Central memory CD8-positive, alpha-beta T cell (primary cell): ENCODE data around the gene FAXC.

Source experiments
- ATAC-seq: fragments of 150-1000 bp; cut with Tn5 transposase; replicated peaks from 2 replicates; pipeline ENCODE4 v1.10.0; 2022; ENCODE audit warnings: mild to moderate bottlenecking, moderate FRiP score, moderate number of reproducible peaks; ENCODE audit not compliant: poor library complexity, severe bottlenecking; ENCODE audit errors: extremely low read depth
- DNase-seq, 2 donors: peaks; one replicate each; pipeline ENCODE4 v3.0.0; 2021; ENCODE audit warnings: low spot score in 2 of 2
- H3K27ac Mint-ChIP-seq: one replicate; pipeline ENCODE4 v1.8.0; 2022; ENCODE audit warnings: low read depth, mild to moderate bottlenecking, moderate library complexity, mixed read lengths
- H3K27me3 Mint-ChIP-seq: one replicate; pipeline ENCODE4 v1.8.0; 2022; ENCODE audit warnings: mixed read lengths
- H3K36me3 Mint-ChIP-seq: one replicate; pipeline ENCODE4 v1.8.0; 2022; ENCODE audit warnings: mild to moderate bottlenecking, moderate library complexity, mixed read lengths; ENCODE audit not compliant: insufficient read depth
- H3K4me1 Mint-ChIP-seq: one replicate; pipeline ENCODE4 v1.8.0; 2022; ENCODE audit warnings: mixed read lengths
- H3K4me3 Mint-ChIP-seq: one replicate; pipeline ENCODE4 v1.8.0; 2022; ENCODE audit warnings: mild to moderate bottlenecking, moderate library complexity, mixed read lengths
- H3K9me3 Mint-ChIP-seq: one replicate; pipeline ENCODE4 v1.8.0; 2022; ENCODE audit warnings: mixed read lengths

Gene FAXC

DNA sequence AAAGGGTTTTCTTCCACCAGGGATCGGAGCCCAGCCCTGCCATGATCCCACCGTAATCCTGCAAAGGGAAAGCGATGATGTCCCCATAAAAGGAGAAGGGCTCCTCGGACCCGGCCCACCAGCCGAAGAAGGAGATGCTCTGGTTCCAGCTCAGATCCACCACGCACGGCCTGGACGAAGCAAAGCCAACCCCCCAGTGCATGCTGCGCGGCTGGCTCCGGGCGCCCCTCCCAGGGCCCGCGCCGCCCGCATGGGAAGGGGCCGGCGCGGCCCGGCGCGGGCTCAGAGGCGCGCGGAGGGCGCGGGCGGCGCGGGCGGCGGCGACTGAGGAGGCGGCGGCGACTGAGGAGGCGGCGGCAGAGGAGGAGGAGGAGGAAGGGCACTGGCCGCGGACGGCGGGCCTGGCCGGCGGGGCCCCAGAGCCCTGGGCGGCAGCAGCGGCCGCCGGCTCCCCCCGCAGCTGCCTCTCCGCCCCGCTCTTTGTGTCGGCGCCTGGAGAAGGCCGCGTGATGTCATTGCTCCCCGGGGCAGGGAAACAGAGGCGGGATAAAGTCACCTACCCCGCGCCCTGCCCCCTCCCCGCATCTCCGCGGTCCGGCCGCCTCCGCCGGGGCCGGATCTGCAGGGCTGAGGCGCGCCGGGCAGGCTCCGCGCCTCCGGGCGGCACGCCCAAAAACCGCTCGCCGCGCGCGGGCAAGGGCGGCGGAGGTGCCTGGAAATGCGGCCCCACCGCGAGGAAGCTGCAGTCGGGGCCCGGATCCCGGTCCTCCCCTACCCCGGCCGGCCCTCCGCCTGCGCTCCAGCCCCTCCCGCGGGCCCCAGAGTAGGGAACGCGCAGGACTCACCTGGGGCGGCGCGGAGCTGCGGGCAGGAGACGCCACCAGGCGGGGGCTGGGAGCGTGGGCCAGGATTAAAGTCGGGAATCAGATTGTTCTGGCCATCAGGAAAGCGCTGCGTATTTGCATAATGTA is at the start of gene FAXC:
Gene FAXC (minus strand): TSS at position 504 of the 971 bp plus-strand sequence. CDS start 302 bp downstream, at position 202.
- no peaks in the 10 kb centered on the region for H3K36me3 Mint-ChIP-seq
- DNase-seq, result no peak
- no peak for ATAC-seq
- no peaks in the 10 kb centered on the region for H3K4me1 Mint-ChIP-seq
- H3K4me3 Mint-ChIP-seq, result peak within 1 kb of the TSS; percentile 17
- peaks cover 57% of the 10 kb centered on the region for H3K27me3 Mint-ChIP-seq
- no peak within 1 kb of the TSS for H3K27ac Mint-ChIP-seq
- no peaks in the 10 kb centered on the region for H3K9me3 Mint-ChIP-seq

DNA sequence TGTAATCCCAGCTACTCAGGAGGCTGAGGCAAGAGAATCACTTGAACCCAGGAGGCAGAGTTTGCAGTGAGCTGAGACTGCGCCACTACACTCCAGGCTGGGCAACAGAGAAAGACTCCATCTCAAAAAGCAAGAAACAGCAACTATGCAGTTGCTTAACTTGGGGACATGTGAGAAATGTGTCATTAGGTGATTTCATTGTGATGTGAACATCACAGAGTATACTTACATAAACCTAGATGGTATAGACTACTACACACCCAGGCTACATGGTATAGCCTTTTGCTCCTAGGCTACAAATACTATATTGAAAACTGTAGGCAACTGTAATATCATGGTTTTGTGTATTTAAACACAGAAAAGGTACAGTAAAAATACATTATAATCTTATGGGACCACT is 47.8 kb upstream of the FAXC start:
- ATAC-seq (no peak), DNase-seq (no peak)
- H3K4me3 Mint-ChIP-seq, result no peak overlapping the region
- peaks cover 41% of the 10 kb centered on the region for H3K36me3 Mint-ChIP-seq
- no peaks in the 10 kb centered on the region for H3K9me3 Mint-ChIP-seq
- peaks cover 15% of the 10 kb centered on the region for H3K4me1 Mint-ChIP-seq
- no peaks in the 10 kb centered on the region for H3K27me3 Mint-ChIP-seq
- no peak overlapping the region for H3K27ac Mint-ChIP-seq

DNA sequence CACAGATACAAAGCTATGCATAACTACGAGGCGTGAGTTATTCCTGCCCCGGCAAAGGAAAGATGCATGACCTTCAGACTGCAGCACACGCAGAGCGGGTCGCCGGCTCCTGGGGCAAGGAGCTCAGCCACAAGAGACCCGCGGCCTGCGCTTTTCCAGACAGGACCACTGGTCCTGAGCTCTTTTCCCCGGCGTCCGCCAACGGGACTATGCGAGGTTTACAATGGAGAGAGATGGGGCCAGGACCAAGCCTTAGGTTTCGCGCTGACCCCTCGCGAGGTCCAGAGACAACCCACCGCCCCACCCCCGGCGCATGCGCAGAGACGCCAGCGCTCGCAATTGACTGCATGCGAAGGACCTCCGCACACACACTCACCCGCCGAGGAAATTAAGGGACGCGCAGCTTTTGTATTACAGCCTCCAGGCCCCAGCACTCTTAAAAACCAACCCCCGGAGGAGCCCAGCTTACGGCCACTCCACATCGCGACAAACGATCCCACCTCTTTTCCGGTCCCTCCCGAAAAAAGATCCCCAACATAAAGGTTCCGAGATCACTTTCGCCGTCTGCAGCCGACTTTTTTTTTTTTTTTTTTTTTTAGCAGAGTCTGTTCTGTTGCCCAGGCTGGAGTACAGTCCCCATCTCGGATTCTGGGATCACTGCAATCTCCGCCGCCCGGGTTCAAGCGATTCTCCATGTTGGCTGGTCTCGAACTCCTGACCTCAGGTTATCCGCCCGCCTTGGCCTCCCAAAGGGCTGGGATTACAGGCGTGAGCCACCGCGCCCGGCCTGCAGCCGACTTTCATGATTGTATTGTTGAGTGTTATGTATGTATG is 44.4 kb upstream of the FAXC start, which contains the start of gene COQ3:
Gene COQ3 (minus strand): TSS at position 498 of the 834 bp plus-strand sequence. CDS start 16 bp downstream, at position 482.
- no peaks in the 10 kb centered on the region for H3K9me3 Mint-ChIP-seq
- DNase-seq (peak; percentile 38 to 41), ATAC-seq (peak; percentile 69)
- peak within 1 kb of the TSS; percentile 85 for H3K27ac Mint-ChIP-seq
- peak within 1 kb of the TSS; percentile 88 for H3K4me3 Mint-ChIP-seq
- peaks cover 12% of the 10 kb centered on the region for H3K36me3 Mint-ChIP-seq
- no peaks in the 10 kb centered on the region for H3K27me3 Mint-ChIP-seq
- H3K4me1 Mint-ChIP-seq, result peaks cover 17% of the 10 kb centered on the region

GRCh38 chr6:99393366-99393697 is 43.9 kb upstream of the FAXC start:
- Mint-ChIP-seq H3K36me3 (peaks cover 12% of the 10 kb centered on the region), H3K4me3 (peak overlapping the region; percentile 88), H3K4me1 (peaks cover 17% of the 10 kb centered on the region), H3K27me3 (no peaks in the 10 kb centered on the region), H3K27ac (peak overlapping the region; percentile 85), H3K9me3 (no peaks in the 10 kb centered on the region)
- DNase-seq (no peak), ATAC-seq (no peak)

DNA sequence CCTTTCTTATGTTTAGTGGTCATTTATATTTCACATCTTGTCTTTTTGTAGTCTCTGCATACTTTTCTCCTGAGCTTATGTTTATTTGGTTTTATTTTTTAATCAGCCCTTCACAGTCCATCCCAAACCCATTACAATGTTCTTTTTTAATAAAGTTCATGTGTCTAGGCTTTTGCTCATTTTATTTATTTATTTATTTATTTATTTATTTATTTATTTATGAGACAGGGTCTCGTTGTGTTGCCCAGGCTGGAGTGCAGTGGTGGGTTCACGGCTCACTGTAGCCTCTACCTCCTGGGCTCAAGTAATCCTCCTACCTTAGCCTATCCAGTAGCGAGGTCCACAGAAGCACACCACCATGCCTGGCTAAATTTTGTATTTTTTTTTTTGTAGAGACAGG is 41.4 kb upstream of the FAXC start:
- Mint-ChIP-seq H3K36me3 (peaks cover 8% of the 10 kb centered on the region), H3K27ac (no peak overlapping the region), H3K4me3 (no peak overlapping the region), H3K9me3 (no peaks in the 10 kb centered on the region), H3K27me3 (no peaks in the 10 kb centered on the region), H3K4me1 (peaks cover 17% of the 10 kb centered on the region)
- DNase-seq (no peak), ATAC-seq (no peak)

- DNase-seq (no peak), ATAC-seq (no peak)
- no peak overlapping the region for H3K27ac Mint-ChIP-seq
- no peaks in the 10 kb centered on the region for H3K4me1 Mint-ChIP-seq
- H3K4me3 Mint-ChIP-seq, result no peak overlapping the region
- no peaks in the 10 kb centered on the region for H3K27me3 Mint-ChIP-seq
- no peaks in the 10 kb centered on the region for H3K9me3 Mint-ChIP-seq
- H3K36me3 Mint-ChIP-seq, result no peaks in the 10 kb centered on the region
Measured at GRCh38 chr6:99384507-99384906, 35.0 kb upstream of the FAXC start.

DNA sequence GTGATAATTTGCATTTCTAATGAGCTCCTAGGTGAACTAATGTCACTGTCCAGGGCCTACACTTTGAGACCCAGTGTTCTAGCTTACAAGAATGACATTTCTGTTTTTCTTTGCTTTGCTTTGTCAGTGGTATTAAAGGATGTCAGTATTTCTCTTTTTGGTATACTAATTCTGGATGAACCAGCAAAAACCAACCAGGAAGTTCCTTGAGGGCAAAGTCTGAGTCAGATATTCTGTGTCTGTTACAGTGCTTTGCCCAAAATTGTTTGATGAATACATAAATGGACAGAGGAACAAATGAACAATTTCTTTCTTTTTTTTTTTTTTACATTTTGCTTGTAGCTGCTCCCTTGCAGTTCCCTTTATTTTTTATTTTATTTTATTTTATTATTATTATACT is 29.2 kb upstream of the FAXC start:
- no peaks in the 10 kb centered on the region for H3K9me3 Mint-ChIP-seq
- H3K36me3 Mint-ChIP-seq, result peaks cover 1% of the 10 kb centered on the region
- ATAC-seq (no peak), DNase-seq (no peak)
- no peaks in the 10 kb centered on the region for H3K27me3 Mint-ChIP-seq
- H3K27ac Mint-ChIP-seq, result no peak overlapping the region
- no peak overlapping the region for H3K4me3 Mint-ChIP-seq
- H3K4me1 Mint-ChIP-seq, result no peaks in the 10 kb centered on the region

DNA sequence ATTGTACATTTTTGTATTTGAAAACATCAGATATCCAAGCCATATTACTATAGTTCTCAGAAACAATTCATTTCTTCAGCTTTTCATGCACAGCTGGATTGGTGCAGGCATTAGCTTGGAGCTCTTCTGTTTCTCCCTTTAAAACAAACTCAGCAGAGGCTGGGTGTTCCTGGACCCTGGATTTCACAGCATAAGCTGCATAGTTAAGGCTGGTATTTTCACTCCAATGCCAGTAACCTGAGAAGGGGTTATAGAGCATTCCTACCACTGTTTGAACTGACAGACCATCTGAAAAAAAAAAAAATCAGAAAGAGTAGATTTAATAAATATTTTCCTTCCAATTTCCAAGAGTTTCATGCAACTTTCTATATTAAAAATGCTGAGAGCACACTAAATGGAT is 20.1 kb upstream of the FAXC start:
- no peak overlapping the region for H3K4me3 Mint-ChIP-seq
- H3K27ac Mint-ChIP-seq, result no peak overlapping the region
- no peaks in the 10 kb centered on the region for H3K4me1 Mint-ChIP-seq
- no peaks in the 10 kb centered on the region for H3K27me3 Mint-ChIP-seq
- no peak for ATAC-seq
- peaks cover 2% of the 10 kb centered on the region for H3K36me3 Mint-ChIP-seq
- no peaks in the 10 kb centered on the region for H3K9me3 Mint-ChIP-seq
- DNase-seq, result no peak

DNA sequence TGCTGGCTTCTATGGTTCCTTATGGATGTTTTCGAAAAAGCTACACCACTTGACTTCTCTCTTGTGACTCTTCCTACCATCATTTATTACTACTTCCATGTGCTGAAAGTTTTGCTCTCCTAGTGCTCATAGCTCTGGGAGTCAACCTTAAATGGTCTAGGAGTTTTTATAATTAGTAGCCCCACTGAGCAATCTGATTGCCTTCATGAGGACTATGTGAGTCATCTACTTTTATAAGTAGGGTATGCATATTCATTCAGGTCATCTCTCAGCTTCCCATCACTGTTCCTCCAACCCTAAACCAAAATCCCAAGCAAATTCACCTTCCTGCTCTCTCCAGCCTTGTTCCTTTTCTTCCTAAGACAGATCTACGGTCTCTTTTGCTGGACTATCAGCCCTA is 17.4 kb upstream of the FAXC start:
- ATAC-seq, result no peak
- no peaks in the 10 kb centered on the region for H3K9me3 Mint-ChIP-seq
- H3K4me3 Mint-ChIP-seq, result no peak overlapping the region
- no peak for DNase-seq
- H3K36me3 Mint-ChIP-seq, result peaks cover 2% of the 10 kb centered on the region
- no peaks in the 10 kb centered on the region for H3K4me1 Mint-ChIP-seq
- no peak overlapping the region for H3K27ac Mint-ChIP-seq
- peaks cover 7% of the 10 kb centered on the region for H3K27me3 Mint-ChIP-seq

DNA sequence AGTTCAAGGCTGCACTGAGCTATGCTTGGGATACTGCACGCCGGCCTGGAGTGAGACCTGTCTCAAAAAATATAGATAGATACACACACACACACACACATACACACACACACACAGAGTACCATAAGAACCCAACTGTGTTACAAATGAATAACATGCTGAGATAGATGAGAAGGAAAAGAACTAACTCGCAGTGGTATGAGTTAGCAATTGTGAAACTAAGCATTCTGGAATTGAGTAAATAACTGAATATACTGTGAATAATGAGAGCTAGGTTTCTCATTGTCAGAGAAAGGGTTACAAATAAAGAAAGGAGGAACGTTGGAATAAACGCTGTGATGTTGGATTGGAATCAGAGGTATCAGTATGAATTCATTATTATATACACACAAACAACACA is 14.6 kb upstream of the FAXC start:
- no peak for DNase-seq
- no peak overlapping the region for H3K27ac Mint-ChIP-seq
- H3K27me3 Mint-ChIP-seq, result peaks cover 26% of the 10 kb centered on the region
- H3K4me1 Mint-ChIP-seq, result no peaks in the 10 kb centered on the region
- H3K9me3 Mint-ChIP-seq, result no peaks in the 10 kb centered on the region
- H3K4me3 Mint-ChIP-seq, result no peak overlapping the region
- ATAC-seq, result no peak
- no peaks in the 10 kb centered on the region for H3K36me3 Mint-ChIP-seq

DNA sequence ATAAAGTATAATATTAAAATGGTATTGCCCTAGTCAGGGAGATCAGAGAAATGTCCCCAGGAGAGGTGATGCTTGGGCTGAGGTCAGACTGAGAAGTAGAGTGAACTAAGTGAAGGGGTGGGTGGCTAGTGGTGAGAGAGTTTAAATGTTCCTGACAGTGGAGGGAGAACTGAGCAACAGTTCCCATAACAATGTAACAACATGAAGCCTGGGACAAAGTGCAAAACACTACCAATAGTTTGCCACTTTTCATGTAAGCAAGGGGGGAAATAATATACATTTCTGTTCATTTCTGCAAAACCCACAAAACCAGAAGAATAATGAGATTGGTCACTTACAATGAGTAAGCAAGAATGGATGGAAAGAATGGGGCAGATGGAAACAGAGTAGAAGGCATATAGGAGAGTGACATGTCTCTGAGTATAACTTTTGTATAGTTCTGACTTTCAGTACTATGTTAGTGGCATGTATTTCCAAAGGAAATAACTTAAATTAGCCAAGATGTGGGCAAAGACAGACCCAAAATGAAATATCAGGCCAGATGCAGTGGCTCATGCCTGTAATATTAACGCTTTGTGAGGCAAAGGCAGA is 13.3 kb upstream of the FAXC start:
- no peak for DNase-seq
- H3K9me3 Mint-ChIP-seq, result no peaks in the 10 kb centered on the region
- no peak for ATAC-seq
- no peaks in the 10 kb centered on the region for H3K4me1 Mint-ChIP-seq
- no peak overlapping the region for H3K27ac Mint-ChIP-seq
- H3K27me3 Mint-ChIP-seq, result peaks cover 26% of the 10 kb centered on the region
- H3K4me3 Mint-ChIP-seq, result no peak overlapping the region
- H3K36me3 Mint-ChIP-seq, result no peaks in the 10 kb centered on the region

DNA sequence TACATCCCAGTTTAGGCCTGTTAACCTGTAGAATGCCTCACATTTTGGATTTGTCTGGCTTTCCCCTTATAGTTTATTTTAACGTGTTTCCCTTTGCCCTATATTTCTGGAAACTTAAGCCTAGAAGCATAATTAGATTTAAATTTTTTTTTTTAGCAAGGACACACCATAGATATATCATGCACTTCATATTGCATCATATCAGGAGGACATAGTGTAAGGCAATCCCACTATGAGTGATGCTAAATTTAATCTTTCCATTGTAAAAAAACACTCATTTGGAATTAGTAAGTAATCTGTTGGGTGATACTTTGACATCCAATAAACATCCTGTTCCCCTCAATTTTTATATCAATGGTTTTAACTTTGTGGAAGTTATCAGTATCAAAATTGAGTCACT is 10.3 kb upstream of the FAXC start:
- ATAC-seq (no peak), DNase-seq (no peak)
- Mint-ChIP-seq H3K27me3 (peaks cover 43% of the 10 kb centered on the region), H3K4me1 (no peaks in the 10 kb centered on the region), H3K9me3 (no peaks in the 10 kb centered on the region), H3K4me3 (no peak overlapping the region), H3K27ac (no peak overlapping the region), H3K36me3 (no peaks in the 10 kb centered on the region)
